ENCODE data around the gene SMARCA4.

- no peak for TF ChIP-seq POLR2A (IDR thresholded peaks at IDR 0.05)
- no peak for TF ChIP-seq CTCF (IDR thresholded peaks at IDR 0.05)
Measured at GRCh38 chr19:10916602-10917001, 44.2 kb upstream of the SMARCA4 start.

Data from testis (tissue), 2 donors.